A549 (cell line): ENCODE results near the gene FBLN5.

Source experiments
- BHLHE40 ChIP-seq: IDR thresholded peaks from 2 replicates; pipeline ENCODE4 v1.6.1; 2012; ENCODE audit warnings: low read depth, low read length, inconsistent platforms
- CEBPB ChIP-seq, 2 experiments: fragments of >200 bp in 1 of 2; sonication (Bioruptor Twin) in 1 of 2; formaldehyde crosslinking in 1 of 2; IDR thresholded peaks; 2 replicates each; pipeline ENCODE4 v1.6.1; 2012 to 2016
- JUN ChIP-seq, 2 experiments: fragments of >200 bp; sonication (Bioruptor Twin); formaldehyde crosslinking; IDR thresholded peaks; 2 replicates in 1 of 2; 3 replicates in 1 of 2; pipeline ENCODE4 v1.6.1; 2016 to 2017
- JUNB ChIP-seq: fragments of >200 bp; sonication (Bioruptor Twin); formaldehyde crosslinking; IDR thresholded peaks from 2 replicates; pipeline ENCODE4 v1.6.1; 2016
- KDM1A ChIP-seq: fragments of 200-600 bp; sonication (generic); IDR thresholded peaks from 2 replicates; pipeline ENCODE4 v1.6.1; 2016; ENCODE audit warnings: low read depth, mild to moderate bottlenecking
- KDM5A ChIP-seq: fragments of 200-600 bp; sonication (generic); IDR thresholded peaks from 2 replicates; pipeline ENCODE4 v1.6.1; 2016; ENCODE audit warnings: antibody characterized with exemption, mild to moderate bottlenecking
- NR3C1 ChIP-seq: fragments of >200 bp; sonication (Bioruptor Twin); formaldehyde crosslinking; IDR thresholded peaks from 3 replicates; pipeline ENCODE4 v1.6.1; 2017
- POLR2A ChIP-seq: IDR thresholded peaks from 2 replicates; pipeline ENCODE4 v1.6.1; 2012; ENCODE audit warnings: mild to moderate bottlenecking, low read length
- RAD21 ChIP-seq, 2 experiments: fragments of >200 bp in 1 of 2; sonication (Bioruptor Twin) in 1 of 2; formaldehyde crosslinking in 1 of 2; IDR thresholded peaks in 1 of 2; conservative IDR thresholded peaks in 1 of 2; 2 replicates in 1 of 2; 3 replicates in 1 of 2; pipeline ENCODE4 v1.6.1; 2012 to 2018; ENCODE audit warnings: inconsistent platforms in 1 of 2
- RCOR1 ChIP-seq: fragments of 150-350 bp; IDR thresholded peaks from 2 replicates; pipeline ENCODE4 v1.6.1; 2014; ENCODE audit warnings: antibody characterized with exemption, low read length, low read depth
- RFX5 ChIP-seq: fragments of 450-650 bp; IDR thresholded peaks from 2 replicates; pipeline ENCODE4 v1.7.1; 2014; ENCODE audit warnings: antibody characterized with exemption, mild to moderate bottlenecking, moderate library complexity
- TF ChIP-seq, protein P1 (sequence below): fragments of >200 bp; sonication (Bioruptor Twin); formaldehyde crosslinking; IDR thresholded peaks from 3 replicates; pipeline ENCODE4 v1.5.1; 2016

DNA sequence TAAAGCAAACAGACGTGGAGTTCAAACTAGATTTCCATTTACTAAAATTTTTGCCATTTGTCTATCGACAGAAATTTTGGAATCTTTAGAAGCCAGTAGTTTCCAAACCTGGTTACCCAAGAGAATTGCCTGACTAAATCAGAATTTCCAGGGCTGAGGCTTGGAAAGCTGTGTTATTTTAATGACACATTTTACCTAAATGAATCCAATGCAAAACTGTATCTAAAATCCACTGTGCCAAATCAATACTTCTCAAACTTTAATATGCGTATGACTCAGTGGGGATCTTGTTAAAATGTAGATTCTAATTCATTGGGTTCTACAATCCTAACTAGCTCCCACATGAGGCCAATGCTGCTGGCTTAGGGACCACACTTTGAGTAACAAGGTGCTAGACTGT, 45.2 kb downstream of the FBLN5 start:
- TF ChIP-seq, protein P1, sequence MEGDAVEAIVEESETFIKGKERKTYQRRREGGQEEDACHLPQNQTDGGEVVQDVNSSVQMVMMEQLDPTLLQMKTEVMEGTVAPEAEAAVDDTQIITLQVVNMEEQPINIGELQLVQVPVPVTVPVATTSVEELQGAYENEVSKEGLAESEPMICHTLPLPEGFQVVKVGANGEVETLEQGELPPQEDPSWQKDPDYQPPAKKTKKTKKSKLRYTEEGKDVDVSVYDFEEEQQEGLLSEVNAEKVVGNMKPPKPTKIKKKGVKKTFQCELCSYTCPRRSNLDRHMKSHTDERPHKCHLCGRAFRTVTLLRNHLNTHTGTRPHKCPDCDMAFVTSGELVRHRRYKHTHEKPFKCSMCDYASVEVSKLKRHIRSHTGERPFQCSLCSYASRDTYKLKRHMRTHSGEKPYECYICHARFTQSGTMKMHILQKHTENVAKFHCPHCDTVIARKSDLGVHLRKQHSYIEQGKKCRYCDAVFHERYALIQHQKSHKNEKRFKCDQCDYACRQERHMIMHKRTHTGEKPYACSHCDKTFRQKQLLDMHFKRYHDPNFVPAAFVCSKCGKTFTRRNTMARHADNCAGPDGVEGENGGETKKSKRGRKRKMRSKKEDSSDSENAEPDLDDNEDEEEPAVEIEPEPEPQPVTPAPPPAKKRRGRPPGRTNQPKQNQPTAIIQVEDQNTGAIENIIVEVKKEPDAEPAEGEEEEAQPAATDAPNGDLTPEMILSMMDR = no peak
- no peak for TF ChIP-seq POLR2A
- no peak for TF ChIP-seq BHLHE40
- no peak for TF ChIP-seq JUN (IDR thresholded peaks at IDR 0.05)
- no peak for TF ChIP-seq CEBPB (IDR thresholded peaks at IDR 0.05)
- TF ChIP-seq RCOR1 = no peak
- TF ChIP-seq JUNB = no peak
- TF ChIP-seq KDM5A = no peak
- no peak for TF ChIP-seq KDM1A
- no peak for TF ChIP-seq RAD21 (conservative IDR thresholded peaks at IDR 0.05 in 1 of 2, IDR thresholded peaks at IDR 0.05 in 1 of 2)
- TF ChIP-seq NR3C1 = no peak
- TF ChIP-seq RFX5 = no peak
